Measurements from ENCODE around the gene HDAC7.

GRCh38 chr12:47776471-47777143 is 43.1 kb downstream of the HDAC7 start:
- TF ChIP-seq POLR2A (IDR thresholded peaks at IDR 0.05; ENCODE audit: low read depth), result no peak
- TF ChIP-seq CTCF (IDR thresholded peaks at IDR 0.05), result no peak
- TF ChIP-seq EP300 (IDR thresholded peaks at IDR 0.05), result no peak

All from esophagus muscularis mucosa (tissue), 4 donors.